Suprapubic skin (tissue), 4 donors: ENCODE measurements around the gene PIGC. TPM values are rescaled to one million over a fixed set of nuclear protein-coding genes. Genes with fewer than 3 reads are reported as not detected.
A peak's percentile ranks its signal among the peaks of the same experiment; 100 is the strongest.

ENCODE experiments used
- DNase-seq, 2 donors: peaks; one replicate each; pipeline ENCODE4 v3.0.0-alpha.2; 2019; ENCODE audit warnings: low spot score in 2 of 2
- H3K27ac ChIP-seq: fragments of 200-600 bp; sonication (generic); one replicate; pipeline ENCODE4 v1.5.1; 2019
- H3K27me3 ChIP-seq: fragments of 200-600 bp; sonication (generic); one replicate; pipeline ENCODE4 v1.5.1; 2019
- H3K36me3 ChIP-seq: fragments of 200-600 bp; sonication (generic); one replicate; pipeline ENCODE4 v1.5.1; 2019
- H3K4me1 ChIP-seq: fragments of 200-600 bp; sonication (generic); one replicate; pipeline ENCODE4 v1.5.1; 2019
- H3K4me3 ChIP-seq: fragments of 200-600 bp; sonication (generic); one replicate; pipeline ENCODE4 v1.5.1; 2019; ENCODE audit warnings: mild to moderate bottlenecking
- H3K9me3 ChIP-seq: fragments of 200-600 bp; sonication (generic); one replicate; pipeline ENCODE4 v1.5.1; 2019
- EP300 ChIP-seq: sonication (generic); formaldehyde crosslinking; IDR thresholded peaks from one replicate; pipeline ENCODE4 v1.6.1; 2017; ENCODE audit warnings: antibody characterized with exemption
- POLR2A ChIP-seq, 2 donors: fragments of 450-650 bp; IDR thresholded peaks; one replicate each; pipeline ENCODE4 v1.6.1; 2017; ENCODE audit warnings: antibody characterized with exemption in 2 of 2, mild to moderate bottlenecking in 2 of 2, moderate library complexity in 2 of 2
- POLR2AphosphoS5 ChIP-seq, 3 donors: sonication (generic); formaldehyde crosslinking; IDR thresholded peaks; one replicate each; pipeline ENCODE4 v1.6.1; 2017; ENCODE audit warnings: antibody characterized with exemption in 3 of 3
- WGBS: methylation state at CpG from one replicate; pipeline ENCODE4 v1.1.5; 2018; 5-methylcytosine and 5-hydroxymethylcytosine counted together
- total RNA-seq, 4 donors: library from RNA; depleted of rRNA; stranded (reverse); fragments of >200 nt; gene quantifications; one replicate each; pipeline ENCODE4 v1.1.0, GENCODE V29; 2016
- TF ChIP-seq, protein P1 (sequence below), 2 donors: fragments of 200-600 bp in 1 of 2; fragments of 450-650 bp in 1 of 2; sonication (generic) in 1 of 2; IDR thresholded peaks; one replicate each; pipeline ENCODE4 v1.5.1; 2016 to 2019; ENCODE audit warnings: antibody characterized with exemption in 2 of 2, mild to moderate bottlenecking in 1 of 2, moderate library complexity in 1 of 2

The PIGC gene
- total RNA-seq, 4 donors from 2014 or later, result 16.8 to 51.8 (median 34.1) TPM

DNA sequence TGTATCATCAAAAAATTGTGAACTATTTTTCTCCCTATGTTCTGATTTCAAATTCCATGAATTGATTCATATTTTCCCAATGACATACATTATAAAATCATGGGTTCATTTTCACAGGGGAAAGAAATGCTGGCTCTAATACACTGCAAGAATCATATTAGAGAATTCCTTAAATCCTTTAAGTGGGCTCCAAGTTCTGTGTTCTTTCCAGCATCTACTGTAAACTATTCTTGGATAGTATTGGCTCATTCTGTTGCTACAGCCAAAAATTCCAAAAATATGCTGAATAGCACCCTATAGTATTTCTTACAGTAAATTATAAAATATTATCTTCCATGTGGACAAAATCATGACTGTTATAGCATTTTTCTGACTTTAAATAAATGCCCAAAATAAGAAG is 42.4 kb downstream of the PIGC start:
- H3K27ac ChIP-seq, result no peak overlapping the region
- TF ChIP-seq POLR2A (IDR thresholded peaks at IDR 0.05), result no peak
- TF ChIP-seq, protein P1, sequence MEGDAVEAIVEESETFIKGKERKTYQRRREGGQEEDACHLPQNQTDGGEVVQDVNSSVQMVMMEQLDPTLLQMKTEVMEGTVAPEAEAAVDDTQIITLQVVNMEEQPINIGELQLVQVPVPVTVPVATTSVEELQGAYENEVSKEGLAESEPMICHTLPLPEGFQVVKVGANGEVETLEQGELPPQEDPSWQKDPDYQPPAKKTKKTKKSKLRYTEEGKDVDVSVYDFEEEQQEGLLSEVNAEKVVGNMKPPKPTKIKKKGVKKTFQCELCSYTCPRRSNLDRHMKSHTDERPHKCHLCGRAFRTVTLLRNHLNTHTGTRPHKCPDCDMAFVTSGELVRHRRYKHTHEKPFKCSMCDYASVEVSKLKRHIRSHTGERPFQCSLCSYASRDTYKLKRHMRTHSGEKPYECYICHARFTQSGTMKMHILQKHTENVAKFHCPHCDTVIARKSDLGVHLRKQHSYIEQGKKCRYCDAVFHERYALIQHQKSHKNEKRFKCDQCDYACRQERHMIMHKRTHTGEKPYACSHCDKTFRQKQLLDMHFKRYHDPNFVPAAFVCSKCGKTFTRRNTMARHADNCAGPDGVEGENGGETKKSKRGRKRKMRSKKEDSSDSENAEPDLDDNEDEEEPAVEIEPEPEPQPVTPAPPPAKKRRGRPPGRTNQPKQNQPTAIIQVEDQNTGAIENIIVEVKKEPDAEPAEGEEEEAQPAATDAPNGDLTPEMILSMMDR (IDR thresholded peaks at IDR 0.05), result no peak
- TF ChIP-seq POLR2AphosphoS5 (IDR thresholded peaks at IDR 0.05), result no peak
- no peak for TF ChIP-seq EP300

DNA sequence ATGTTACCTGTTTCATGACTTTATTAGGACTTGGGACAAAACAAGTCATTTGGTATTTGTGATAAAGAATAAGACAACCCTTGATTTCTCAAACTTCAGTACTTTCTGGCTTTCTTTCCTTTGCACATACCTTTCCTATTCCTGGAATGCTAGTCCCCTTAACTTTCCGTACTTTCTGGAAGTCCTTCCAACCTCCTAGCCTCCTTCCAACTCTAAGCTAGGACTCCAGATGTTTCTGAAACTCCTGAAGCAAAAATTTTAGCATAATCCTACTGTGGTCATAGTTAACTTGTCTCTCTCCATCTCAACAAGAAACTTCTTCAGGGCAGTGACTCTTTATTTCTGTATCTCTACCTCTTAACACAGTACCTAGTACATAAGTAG is 43.2 kb downstream of the PIGC start:
- no peak for TF ChIP-seq POLR2AphosphoS5 (IDR thresholded peaks at IDR 0.05)
- TF ChIP-seq, protein P1 (IDR thresholded peaks at IDR 0.05), result no peak
- no peak for TF ChIP-seq EP300
- TF ChIP-seq POLR2A (IDR thresholded peaks at IDR 0.05), result no peak
- Histone ChIP-seq H3K4me1 (peaks cover 38% of the 10 kb centered on the region), H3K9me3 (no peaks in the 10 kb centered on the region), H3K27me3 (no peaks in the 10 kb centered on the region), H3K27ac (no peak overlapping the region), H3K4me3 (no peak overlapping the region), H3K36me3 (no peaks in the 10 kb centered on the region)
- DNase-seq, result no peak
- 69% methylated on average over 1 of the region's 1 CpG for WGBS

More for the DNA sequence above, 42.4 kb downstream of the PIGC start:
- Histone ChIP-seq H3K36me3 (no peaks in the 10 kb centered on the region), H3K4me1 (peaks cover 38% of the 10 kb centered on the region), H3K9me3 (no peaks in the 10 kb centered on the region), H3K4me3 (no peak overlapping the region), H3K27me3 (no peaks in the 10 kb centered on the region)
- no peak for DNase-seq

DNA sequence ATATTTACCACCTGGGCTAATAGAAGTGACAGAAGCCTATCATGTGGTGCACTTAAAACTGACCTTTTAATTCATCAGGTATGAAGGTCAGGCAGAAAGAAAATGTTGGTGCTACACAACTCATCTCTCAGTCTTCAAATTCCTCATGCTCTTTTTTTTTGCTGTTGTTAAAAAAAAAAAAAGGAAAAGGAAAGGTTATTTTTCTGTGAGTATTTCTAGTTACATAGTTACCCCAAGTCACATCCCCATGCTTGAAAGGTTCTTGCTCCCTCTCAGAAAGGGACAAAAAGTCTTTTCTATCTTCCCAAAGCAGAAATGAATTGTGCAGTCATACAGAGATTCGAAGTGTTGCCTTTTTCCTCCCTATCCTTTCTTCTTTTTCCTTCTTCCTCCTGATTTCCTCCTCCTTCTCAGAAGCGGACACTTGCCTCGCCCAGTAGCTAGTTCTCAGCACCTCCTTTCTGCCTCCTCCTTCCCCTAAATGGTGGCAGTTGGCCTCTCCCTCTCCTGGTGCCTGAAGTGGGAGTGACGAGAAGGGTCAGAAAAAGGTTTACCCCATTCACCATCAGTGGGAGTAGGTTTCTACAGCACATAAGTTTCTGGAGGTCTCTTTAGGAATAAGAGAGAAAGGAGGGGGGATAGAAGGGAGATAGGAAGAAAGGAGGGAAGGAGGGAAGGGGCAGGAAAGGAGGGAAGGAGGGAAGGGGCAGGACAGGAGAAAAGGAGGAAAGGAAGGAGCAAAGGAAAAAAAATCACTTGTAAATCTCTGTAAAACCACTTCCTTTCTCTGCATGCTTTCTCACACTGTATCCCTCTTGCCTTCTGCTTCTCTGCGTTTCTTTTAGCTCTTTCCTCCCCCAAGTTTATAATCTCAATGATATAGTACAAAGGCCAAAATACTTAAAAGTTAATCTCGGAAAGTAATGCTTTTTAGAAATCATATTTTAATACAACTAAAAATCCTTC is 43.8 kb downstream of the PIGC start:
- 66% methylated on average over 6 of the region's 6 CpGs for WGBS
- TF ChIP-seq, protein P1 (IDR thresholded peaks at IDR 0.05), result no peak

DNA sequence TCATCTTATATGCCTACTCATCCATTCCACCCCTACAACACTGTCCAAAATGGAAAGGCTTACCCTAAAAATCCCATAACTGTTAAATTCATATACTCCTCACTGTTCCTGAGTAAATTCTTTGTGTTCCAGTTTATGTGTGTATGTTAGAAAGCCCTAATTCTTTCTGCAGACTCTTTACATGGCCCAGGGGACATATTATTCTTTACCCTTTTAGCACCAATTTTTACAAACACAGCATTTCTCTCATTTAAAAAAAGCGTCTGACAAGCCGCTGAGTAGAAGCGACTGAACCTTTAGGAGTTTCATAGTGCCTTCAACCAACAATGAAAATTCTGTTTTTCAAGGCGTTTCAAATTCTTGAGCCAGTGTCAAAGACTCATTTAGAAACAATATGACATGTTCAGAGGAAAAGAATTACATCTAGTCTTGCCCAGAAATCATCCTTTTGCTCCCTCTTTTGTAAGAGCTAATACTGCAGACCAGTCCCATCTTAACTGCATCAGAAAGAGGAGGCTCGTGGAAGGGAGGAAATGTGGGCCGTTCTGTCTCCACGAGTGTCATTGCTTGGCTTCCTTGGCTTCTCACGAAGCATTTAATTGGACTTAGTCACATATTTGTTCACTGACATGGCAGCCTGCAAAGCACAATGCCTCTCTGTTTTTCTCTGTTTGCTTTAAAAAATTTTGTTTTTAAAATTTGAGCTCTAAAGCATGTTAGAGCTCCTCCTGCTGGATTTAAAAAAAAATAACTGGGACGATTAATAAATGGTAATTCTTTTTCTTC is 44.7 kb downstream of the PIGC start:
- TF ChIP-seq, protein P1 (IDR thresholded peaks at IDR 0.05), result peak; percentile 30 to 67
- TF ChIP-seq POLR2AphosphoS5 (IDR thresholded peaks at IDR 0.05), result peak in 2 of 3 donors; percentile 70 to 73
- no peak for TF ChIP-seq POLR2A (IDR thresholded peaks at IDR 0.05)
- no peak for TF ChIP-seq EP300
- Histone ChIP-seq H3K4me1 (peaks cover 45% of the 10 kb centered on the region), H3K4me3 (no peak overlapping the region), H3K36me3 (no peaks in the 10 kb centered on the region), H3K9me3 (no peaks in the 10 kb centered on the region), H3K27ac (peak overlapping the region; percentile 85), H3K27me3 (no peaks in the 10 kb centered on the region)
- DNase-seq, result peak in 1 of 2 donors; percentile 74
- 26% methylated on average over 9 of the region's 9 CpGs for WGBS

More for the DNA sequence above, 43.8 kb downstream of the PIGC start:
- Histone ChIP-seq H3K9me3 (no peaks in the 10 kb centered on the region), H3K27me3 (no peaks in the 10 kb centered on the region), H3K27ac (peak overlapping the region; percentile 60), H3K4me1 (peaks cover 38% of the 10 kb centered on the region), H3K4me3 (no peak overlapping the region), H3K36me3 (no peaks in the 10 kb centered on the region)
- no peak for DNase-seq

DNA sequence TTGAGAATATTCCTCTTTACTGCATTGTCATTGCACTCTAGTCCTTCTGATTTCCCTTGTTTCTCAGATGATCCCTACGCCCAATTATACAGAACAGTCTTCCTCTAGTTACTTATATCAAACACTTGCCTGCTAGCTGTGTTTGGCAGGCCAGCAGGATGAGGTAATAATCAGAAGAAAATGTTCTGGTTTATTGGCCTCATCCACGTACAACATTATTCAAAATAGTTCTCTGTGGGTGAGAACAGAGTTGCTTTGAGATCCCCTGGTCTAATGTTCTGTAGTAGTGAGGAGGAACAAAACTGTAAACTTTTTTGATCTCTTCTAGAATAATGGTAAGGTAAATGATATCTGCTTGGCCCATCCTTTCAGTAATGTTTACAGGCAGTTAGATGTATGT is 45.7 kb downstream of the PIGC start:
- 22% methylated on average over 2 of the region's 2 CpGs for WGBS
- peak overlapping the region; percentile 85 for H3K27ac ChIP-seq
- DNase-seq, result no peak
- no peak overlapping the region for H3K4me3 ChIP-seq
- no peaks in the 10 kb centered on the region for H3K9me3 ChIP-seq
- no peaks in the 10 kb centered on the region for H3K27me3 ChIP-seq
- TF ChIP-seq POLR2AphosphoS5 (IDR thresholded peaks at IDR 0.05) (no peak), EP300 (no peak), POLR2A (IDR thresholded peaks at IDR 0.05) (no peak)
- TF ChIP-seq, protein P1 (IDR thresholded peaks at IDR 0.05), result no peak
- H3K4me1 ChIP-seq, result peaks cover 54% of the 10 kb centered on the region
- H3K36me3 ChIP-seq, result no peaks in the 10 kb centered on the region
